Cardiac ventricle fibroblast (primary cell): Measurements from ENCODE around the gene SMIM13. TPM values are rescaled to one million over a fixed set of nuclear protein-coding genes. Genes with fewer than 3 reads are reported as not detected.

Experiments
- total RNA-seq: library from RNA; depleted of rRNA; stranded (reverse); fragments of >200 nt; gene quantifications from 2 replicates; pipeline ENCODE4 v1.2.3, GENCODE V29; 2015

The SMIM13 gene
- 6.0 and 8.1 TPM in 2 replicates for total RNA-seq

DNA sequence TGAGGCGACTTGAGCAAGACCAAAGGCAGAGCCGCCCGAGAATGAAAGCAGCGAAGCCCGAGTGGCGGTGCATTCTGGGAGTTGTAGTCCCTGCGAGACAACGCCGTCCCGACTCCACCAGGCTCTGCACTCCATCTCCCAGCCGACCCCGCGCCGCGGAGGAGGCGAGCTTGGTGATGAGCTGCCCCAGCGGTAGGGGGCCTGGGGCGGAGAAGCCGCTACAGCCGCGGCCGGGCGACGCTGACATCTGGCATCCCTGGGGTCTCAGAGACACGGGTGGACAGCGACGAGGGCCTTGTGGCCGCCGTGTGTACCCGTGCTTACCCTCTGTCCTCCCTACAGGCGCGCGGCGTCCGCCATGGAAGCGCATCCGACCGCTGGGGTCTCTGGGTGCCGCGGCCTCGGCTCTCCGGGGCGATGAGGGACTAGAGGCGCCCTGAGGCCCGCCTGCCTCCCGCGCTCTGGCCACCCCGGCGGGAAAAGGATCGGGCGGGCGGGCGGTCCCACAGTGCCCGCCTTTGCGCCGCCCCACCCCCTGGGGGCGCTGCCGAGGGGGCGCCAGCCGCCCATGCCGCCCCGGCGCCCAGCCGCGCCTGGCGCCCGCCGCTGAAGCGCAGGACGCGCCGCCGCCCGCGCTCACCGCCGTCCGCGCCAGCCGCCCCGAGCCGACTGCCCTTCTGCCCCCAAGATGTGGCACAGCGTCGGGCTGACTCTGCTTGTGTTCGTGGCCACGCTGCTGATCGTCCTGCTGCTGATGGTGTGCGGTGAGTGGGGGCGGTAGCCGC lies at the start of gene SMIM13:
Gene SMIM13 (plus strand): TSS at position 209 of the 785 bp plus-strand sequence. CDS start 480 bp downstream, at position 689.

DNA sequence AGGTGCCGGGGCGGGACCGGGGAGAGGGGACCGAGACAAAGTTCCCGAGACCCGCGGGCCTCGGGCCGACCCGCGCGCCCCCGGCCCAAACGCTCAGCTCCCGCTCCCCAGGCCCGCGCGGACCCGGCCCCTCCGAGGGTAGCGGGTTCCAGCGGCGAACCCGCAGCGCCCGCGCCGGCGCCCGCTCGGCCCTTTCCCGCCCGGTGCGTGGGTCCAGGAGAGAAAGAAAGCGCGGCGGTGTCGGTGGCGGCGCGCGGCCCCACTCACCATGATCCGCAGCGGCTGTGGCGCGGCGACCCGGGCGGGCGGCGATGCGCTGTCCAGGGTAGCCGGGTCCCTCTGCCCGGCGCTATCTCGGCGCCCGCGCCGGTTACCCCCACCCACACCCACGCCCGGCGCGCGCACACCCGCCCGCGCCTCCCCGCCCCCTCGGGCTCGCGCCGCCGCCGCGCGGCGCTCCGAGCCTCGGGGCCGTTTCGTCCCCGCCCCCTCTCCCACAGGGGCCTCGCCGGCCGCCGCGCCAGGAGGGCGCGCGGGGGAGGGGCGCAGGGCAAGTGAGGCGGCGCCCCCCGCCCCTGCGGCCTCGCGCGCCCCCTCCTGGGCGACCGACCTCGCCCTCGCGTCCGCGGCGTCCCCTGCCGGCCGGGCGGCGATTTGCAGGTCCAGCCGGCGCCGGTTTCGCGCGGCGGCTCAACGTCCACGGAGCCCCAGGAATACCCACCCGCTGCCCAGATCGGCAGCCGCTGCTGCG lies 49.5 kb upstream of the SMIM13 start, which contains the start of gene ELOVL2:
Gene ELOVL2 (minus strand): TSS at position 345 of the 751 bp plus-strand sequence. CDS start 75 bp downstream, at position 270.

DNA sequence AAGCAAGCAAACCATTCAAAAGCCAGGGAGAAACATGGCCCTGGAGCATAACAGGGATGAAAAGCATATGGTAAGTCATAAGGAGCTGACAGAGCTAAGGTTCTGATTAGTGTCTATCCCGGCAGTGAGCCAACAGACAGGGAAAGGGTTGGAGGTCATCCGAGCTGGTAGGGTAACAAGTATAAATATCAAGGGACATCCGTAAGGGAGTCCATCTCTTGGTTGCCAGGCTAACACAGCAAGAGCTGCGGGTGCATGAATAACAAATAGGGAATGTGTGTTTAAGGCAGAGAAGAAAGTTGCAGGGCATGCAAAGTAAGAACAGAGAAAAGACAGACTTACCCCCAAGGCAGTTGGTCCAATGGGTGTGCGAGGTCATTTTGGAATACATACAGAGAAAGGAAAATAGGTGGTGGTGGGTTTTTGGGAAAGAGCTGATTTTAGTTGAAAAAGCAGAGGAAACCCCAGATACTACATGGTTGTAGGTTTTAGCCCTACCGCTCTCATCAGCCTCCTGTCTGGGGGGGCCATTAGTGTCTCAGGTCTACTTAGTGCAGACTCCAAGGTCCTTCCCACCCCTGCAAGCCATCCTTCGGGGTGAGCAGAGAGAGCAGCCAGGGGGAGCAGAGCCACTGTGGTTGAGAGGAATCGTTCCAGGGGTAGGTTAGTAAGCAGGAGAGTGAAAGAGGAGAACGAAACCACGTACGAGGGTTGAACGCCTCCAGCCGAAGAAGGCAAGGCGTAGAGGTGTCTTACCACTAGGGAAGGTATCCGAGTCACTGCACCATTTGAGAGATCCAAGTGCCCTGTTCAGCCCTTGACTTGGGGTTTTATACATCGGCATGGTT lies 17.5 kb downstream of the SMIM13 start, which contains the start of gene ERVFRD-1:
Gene ERVFRD-1 (minus strand): TSS at position 805 of the 848 bp plus-strand sequence. CDS start 6,415 bp downstream, outside the sequence.

Other genes starting within 250 kb of the SMIM13 start
- gene GCM2, start 211.8 kb upstream of the SMIM13 start, total RNA-seq, result not detected in 2 replicates
- not detected in 2 replicates for gene SYCP2L, start 206.8 kb upstream of the SMIM13 start, total RNA-seq
- 4.1 and 5.2 TPM in 2 replicates for gene ELOVL2, start 49.5 kb upstream of the SMIM13 start, total RNA-seq
- gene ERVFRD-1, start 17.9 kb downstream of the SMIM13 start, total RNA-seq, result not detected in 2 replicates
- 3.1 and 8.7 TPM in 2 replicates for gene NEDD9, start 138.8 kb downstream of the SMIM13 start, total RNA-seq